Measurements from ENCODE around the gene TXNDC15.

TXNDC15 gene

DNA sequence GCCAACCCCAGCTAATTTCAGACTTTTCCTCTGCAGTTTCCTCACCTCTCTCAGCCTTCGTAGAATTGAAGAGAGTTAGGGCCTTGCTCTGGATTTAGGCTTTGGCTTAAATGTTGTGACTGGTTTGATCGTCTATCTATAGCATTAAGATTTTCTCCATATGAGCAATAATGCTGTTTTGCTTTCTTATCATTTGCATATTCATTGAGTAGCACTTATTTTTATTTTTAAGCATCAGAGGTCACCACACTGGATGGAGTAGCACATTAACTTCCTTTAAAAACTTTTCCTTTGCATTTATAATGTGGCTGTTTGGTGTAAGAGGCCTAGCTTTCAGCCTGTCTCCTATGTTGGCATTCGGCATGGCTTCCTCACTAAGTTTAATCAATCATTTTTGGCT lies 18.1 kb downstream of the TXNDC15 start:
- Histone ChIP-seq H3K79me2 (ENCODE audit: insufficient read depth, low read length) (peaks cover 9% of the 10 kb centered on the region), H3K9ac (ENCODE audit: low read length) (no peak overlapping the region), H3K4me3 (ENCODE audit: insufficient read depth, low read length, poor library complexity, severe bottlenecking) (no peak overlapping the region), H3K4me2 (ENCODE audit: low read depth, low read length, poor library complexity, severe bottlenecking) (no peak overlapping the region), H3K9me3 (ENCODE audit: insufficient read depth, low read length) (no peaks in the 10 kb centered on the region), H3K9me2 (replicated peaks; ENCODE audit: insufficient read depth, low read length) (no peaks in the 10 kb centered on the region), H2AFZ (ENCODE audit: low read depth, low read length, severe bottlenecking) (no peak overlapping the region), H3F3A (ENCODE audit: insufficient read depth) (no peaks in the 10 kb centered on the region), H4K20me1 (ENCODE audit: low read depth, low read length) (no peaks in the 10 kb centered on the region), H3K36me3 (ENCODE audit: low read length) (peaks cover 6% of the 10 kb centered on the region; the same call in 1 of the 2 replicates), H3K27ac (ENCODE audit: low read depth, low read length) (no peak overlapping the region), H3K27me3 (ENCODE audit: low read length) (no peaks in the 10 kb centered on the region)
- TF ChIP-seq, protein P1, sequence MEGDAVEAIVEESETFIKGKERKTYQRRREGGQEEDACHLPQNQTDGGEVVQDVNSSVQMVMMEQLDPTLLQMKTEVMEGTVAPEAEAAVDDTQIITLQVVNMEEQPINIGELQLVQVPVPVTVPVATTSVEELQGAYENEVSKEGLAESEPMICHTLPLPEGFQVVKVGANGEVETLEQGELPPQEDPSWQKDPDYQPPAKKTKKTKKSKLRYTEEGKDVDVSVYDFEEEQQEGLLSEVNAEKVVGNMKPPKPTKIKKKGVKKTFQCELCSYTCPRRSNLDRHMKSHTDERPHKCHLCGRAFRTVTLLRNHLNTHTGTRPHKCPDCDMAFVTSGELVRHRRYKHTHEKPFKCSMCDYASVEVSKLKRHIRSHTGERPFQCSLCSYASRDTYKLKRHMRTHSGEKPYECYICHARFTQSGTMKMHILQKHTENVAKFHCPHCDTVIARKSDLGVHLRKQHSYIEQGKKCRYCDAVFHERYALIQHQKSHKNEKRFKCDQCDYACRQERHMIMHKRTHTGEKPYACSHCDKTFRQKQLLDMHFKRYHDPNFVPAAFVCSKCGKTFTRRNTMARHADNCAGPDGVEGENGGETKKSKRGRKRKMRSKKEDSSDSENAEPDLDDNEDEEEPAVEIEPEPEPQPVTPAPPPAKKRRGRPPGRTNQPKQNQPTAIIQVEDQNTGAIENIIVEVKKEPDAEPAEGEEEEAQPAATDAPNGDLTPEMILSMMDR (IDR thresholded peaks at IDR 0.05; ENCODE audit: insufficient read depth, low read length, poor library complexity, severe bottlenecking): no peak
- TF ChIP-seq EZH2phosphoT487 (conservative IDR thresholded peaks at IDR 0.05; ENCODE audit: low read length): no peak

DNA sequence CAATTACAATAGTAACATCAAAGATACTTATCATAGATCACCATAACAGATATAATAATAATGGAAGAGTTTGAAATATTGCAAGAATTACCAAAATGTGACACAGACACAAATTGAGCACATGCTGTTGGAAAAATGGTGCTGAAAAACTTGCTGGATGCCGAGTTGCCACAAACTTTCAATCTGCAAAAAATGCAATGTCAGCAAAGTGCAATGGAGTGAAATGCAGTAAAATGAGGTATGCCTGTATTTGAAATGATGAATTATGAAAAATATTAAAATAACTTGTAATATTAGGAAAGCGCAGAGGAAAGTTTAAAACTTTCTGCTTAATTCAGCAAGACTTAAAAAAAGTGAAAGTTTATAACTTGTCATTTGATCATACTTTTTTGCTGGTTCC lies 18.8 kb downstream of the TXNDC15 start:
- no peak overlapping the region for H3K27ac ChIP-seq (ENCODE audit: low read depth, low read length)
- no peaks in the 10 kb centered on the region for H4K20me1 ChIP-seq (ENCODE audit: low read depth, low read length)
- no peaks in the 10 kb centered on the region for H3K27me3 ChIP-seq (ENCODE audit: low read length)
- no peaks in the 10 kb centered on the region for H3K9me2 ChIP-seq (replicated peaks; ENCODE audit: insufficient read depth, low read length)
- H3K36me3 ChIP-seq (ENCODE audit: low read length): peaks cover 6% of the 10 kb centered on the region; the same call in 1 of the 2 replicates
- peaks cover 9% of the 10 kb centered on the region for H3K79me2 ChIP-seq (ENCODE audit: insufficient read depth, low read length)
- no peaks in the 10 kb centered on the region for H3F3A ChIP-seq (ENCODE audit: insufficient read depth)
- no peak for TF ChIP-seq EZH2phosphoT487 (conservative IDR thresholded peaks at IDR 0.05; ENCODE audit: low read length)
- H3K9ac ChIP-seq (ENCODE audit: low read length): no peak overlapping the region
- no peak overlapping the region for H2AFZ ChIP-seq (ENCODE audit: low read depth, low read length, severe bottlenecking)
- no peaks in the 10 kb centered on the region for H3K9me3 ChIP-seq (ENCODE audit: insufficient read depth, low read length)
- H3K4me3 ChIP-seq (ENCODE audit: insufficient read depth, low read length, poor library complexity, severe bottlenecking): no peak overlapping the region
- H3K4me2 ChIP-seq (ENCODE audit: low read depth, low read length, poor library complexity, severe bottlenecking): no peak overlapping the region

DNA sequence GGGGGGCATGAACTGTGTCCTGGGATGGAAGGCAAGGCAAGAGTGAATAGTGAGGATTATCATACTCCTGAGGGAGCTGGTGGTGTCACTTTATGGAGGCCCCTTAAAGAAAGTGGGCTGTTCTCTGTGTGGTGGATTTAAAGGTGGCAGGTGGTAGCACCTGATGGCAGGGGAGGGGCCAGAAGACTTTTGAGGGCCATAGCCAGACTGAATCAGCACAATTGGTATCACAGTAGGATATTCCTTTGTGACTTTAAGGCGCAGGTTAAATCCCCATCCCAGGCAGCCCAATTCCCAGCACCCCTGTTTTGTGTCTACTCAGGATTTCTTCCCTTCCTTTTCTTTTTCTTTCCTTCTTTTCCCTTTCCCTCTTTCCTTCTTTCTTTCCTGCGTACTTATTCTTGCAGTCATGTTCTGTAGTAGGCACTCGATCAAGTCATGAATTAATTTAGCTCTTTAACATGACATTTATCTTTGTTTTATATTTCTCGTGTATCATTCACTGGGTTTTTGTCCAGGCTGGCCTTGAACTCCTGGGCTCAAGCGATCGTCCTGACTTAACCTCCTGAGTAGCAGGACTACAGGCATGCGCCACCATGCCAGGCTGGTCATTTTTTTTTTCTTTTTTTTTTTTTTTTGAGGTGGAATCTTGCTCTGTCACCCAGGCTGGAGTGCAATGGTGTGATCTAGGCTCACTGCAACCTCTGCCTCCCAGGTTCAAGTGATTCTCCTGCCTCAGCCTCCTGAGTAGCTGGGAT lies 19.8 kb downstream of the TXNDC15 start:
- no peak overlapping the region for H3K4me2 ChIP-seq (ENCODE audit: low read depth, low read length, poor library complexity, severe bottlenecking)
- H3K27ac ChIP-seq (ENCODE audit: low read depth, low read length): no peak overlapping the region
- no peaks in the 10 kb centered on the region for H3K9me2 ChIP-seq (replicated peaks; ENCODE audit: insufficient read depth, low read length)
- H3K27me3 ChIP-seq (ENCODE audit: low read length): no peaks in the 10 kb centered on the region
- peaks cover 9% of the 10 kb centered on the region for H3K79me2 ChIP-seq (ENCODE audit: insufficient read depth, low read length)
- no peaks in the 10 kb centered on the region for H4K20me1 ChIP-seq (ENCODE audit: low read depth, low read length)
- H2AFZ ChIP-seq (ENCODE audit: low read depth, low read length, severe bottlenecking): no peak overlapping the region
- TF ChIP-seq, protein P1 (IDR thresholded peaks at IDR 0.05; ENCODE audit: insufficient read depth, low read length, poor library complexity, severe bottlenecking): no peak
- TF ChIP-seq EZH2phosphoT487 (conservative IDR thresholded peaks at IDR 0.05; ENCODE audit: low read length): no peak
- H3K9ac ChIP-seq (ENCODE audit: low read length): no peak overlapping the region
- H3F3A ChIP-seq (ENCODE audit: insufficient read depth): no peaks in the 10 kb centered on the region
- no peaks in the 10 kb centered on the region for H3K9me3 ChIP-seq (ENCODE audit: insufficient read depth, low read length)
- no peak overlapping the region for H3K4me3 ChIP-seq (ENCODE audit: insufficient read depth, low read length, poor library complexity, severe bottlenecking)
- H3K36me3 ChIP-seq (ENCODE audit: low read length): peaks cover 6% of the 10 kb centered on the region; the same call in 1 of the 2 replicates

All from SU-DHL-6 (cell line).